ENCODE results near the gene PIP5K1A.

PIP5K1A gene

DNA sequence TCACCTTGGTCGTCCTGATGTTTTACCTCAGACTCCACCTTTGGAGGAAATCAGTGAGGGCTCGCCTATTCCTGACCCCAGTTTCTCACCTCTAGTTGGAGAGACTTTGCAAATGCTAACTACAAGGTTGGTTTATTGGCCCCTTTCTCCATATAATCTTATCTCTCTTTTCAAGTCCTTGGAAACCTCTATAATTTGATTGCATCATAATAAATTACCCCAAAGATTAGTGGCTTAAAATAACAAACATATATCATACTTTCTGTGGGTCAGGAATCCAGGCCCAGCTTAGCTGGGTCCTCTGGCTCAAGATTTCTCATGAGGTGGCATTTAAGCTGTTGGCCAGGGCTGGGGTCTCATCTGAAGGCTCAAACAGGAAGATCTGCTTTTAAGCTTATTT, 44.1 kb downstream of the PIP5K1A start:
- TF ChIP-seq, protein P1, sequence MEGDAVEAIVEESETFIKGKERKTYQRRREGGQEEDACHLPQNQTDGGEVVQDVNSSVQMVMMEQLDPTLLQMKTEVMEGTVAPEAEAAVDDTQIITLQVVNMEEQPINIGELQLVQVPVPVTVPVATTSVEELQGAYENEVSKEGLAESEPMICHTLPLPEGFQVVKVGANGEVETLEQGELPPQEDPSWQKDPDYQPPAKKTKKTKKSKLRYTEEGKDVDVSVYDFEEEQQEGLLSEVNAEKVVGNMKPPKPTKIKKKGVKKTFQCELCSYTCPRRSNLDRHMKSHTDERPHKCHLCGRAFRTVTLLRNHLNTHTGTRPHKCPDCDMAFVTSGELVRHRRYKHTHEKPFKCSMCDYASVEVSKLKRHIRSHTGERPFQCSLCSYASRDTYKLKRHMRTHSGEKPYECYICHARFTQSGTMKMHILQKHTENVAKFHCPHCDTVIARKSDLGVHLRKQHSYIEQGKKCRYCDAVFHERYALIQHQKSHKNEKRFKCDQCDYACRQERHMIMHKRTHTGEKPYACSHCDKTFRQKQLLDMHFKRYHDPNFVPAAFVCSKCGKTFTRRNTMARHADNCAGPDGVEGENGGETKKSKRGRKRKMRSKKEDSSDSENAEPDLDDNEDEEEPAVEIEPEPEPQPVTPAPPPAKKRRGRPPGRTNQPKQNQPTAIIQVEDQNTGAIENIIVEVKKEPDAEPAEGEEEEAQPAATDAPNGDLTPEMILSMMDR (IDR thresholded peaks at IDR 0.05): no peak
- peaks cover 5% of the 10 kb centered on the region for H3K27me3 Mint-ChIP-seq (ENCODE audit: low read depth, poor library complexity)
- peak overlapping the region; percentile 86 for H3K27ac Mint-ChIP-seq
- no peaks in the 10 kb centered on the region for H3K4me1 Mint-ChIP-seq
- H3K36me3 Mint-ChIP-seq (ENCODE audit: low read depth): peaks cover 81% of the 10 kb centered on the region
- no peak for DNase-seq
- no peaks in the 10 kb centered on the region for H3K9me3 Mint-ChIP-seq
- no peak overlapping the region for H3K4me3 Mint-ChIP-seq

DNA sequence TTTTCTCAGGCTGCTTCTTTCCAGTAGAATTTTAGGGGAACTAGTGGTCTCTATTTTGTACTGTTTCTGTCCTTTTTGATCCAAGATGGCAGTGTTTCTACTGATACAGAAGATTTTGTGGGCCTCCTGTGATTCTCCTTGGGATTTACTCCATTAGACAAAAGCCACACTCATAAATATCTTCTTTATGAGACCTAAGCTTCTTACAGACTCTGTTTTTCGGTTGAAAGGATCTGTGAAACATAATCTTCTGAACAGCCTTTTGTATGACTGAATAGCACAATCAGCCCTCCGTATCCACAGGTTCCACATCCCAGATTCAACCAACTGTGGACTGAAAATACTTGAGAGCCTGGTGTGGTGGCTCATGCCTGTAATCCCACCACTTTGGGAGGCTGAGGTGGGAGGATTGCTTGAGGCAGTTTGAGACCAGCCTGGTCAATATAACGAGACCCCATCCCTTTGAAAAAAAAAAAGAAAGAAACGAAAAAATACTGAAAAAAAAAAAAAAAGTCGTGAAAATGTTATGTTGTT, 45.4 kb downstream of the PIP5K1A start:
- TF ChIP-seq, protein P1 (IDR thresholded peaks at IDR 0.05): no peak
- Mint-ChIP-seq H3K4me3 (no peak overlapping the region), H3K27ac (no peak overlapping the region), H3K9me3 (no peaks in the 10 kb centered on the region), H3K4me1 (no peaks in the 10 kb centered on the region), H3K27me3 (ENCODE audit: low read depth, poor library complexity) (peaks cover 5% of the 10 kb centered on the region), H3K36me3 (ENCODE audit: low read depth) (peaks cover 81% of the 10 kb centered on the region)
- no peak for DNase-seq

DNA sequence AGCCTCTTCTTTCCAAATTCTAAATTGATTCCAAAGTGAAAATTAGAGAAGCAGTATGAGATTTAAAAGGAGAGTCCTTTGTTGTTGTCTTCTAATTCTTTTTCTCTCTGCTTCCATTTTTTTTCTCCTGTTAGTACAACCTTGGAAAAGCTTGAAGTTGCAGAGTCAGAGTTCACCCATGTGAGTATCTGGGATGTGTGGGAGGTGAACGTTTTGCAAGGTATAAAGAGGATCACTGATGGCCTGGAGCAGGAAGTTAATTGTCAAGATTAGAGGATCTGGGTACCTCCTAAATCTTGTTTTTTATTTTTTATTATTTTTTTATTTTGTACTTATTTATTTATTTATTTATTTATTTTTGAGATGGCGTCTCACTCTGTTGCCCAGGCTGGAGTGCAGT, 48.4 kb downstream of the PIP5K1A start:
- peaks cover 84% of the 10 kb centered on the region for H3K36me3 Mint-ChIP-seq (ENCODE audit: low read depth)

DNA sequence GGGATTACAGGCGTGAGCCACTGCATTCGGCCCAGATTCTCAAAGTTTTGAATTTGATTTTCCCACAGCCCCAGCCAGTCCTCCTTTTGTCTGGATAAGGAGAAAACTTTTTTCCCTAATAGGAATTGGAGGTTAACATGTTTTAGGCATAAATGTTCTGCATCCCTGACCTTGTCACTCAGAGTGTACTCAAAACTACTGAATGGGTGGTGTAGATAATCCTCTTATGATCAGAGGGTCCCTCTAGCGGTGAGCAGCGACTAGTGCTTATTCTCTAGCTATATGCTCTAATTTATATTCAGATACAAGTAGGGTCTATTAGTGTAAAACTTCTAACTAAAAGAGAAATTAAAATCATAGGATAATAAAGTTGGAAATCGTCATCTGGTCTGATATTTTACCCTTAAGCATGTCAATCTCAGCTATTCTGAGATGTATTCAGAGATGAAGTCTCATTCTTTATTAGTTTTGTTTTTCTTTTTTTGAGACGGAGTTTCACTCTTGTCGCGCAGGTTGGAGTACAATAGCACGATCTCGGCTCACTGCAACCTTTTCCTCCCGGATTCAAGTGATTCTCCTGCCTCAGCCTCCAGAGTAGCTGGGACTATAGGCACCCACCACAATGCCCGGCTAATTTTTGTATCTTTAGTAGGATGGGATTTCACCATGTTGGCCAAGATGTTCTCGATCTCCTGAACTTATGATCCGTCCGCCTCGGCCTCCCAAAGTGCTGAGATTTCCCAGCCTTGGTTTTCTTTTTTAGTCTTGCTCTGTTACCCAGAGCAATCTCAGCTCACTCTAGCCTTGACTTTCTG, 53.5 kb downstream of the PIP5K1A start:
- Mint-ChIP-seq H3K27ac (peak overlapping the region; percentile 11), H3K4me3 (no peak overlapping the region)
- DNase-seq: peak; percentile 47

More for the DNA sequence above, 48.4 kb downstream of the PIP5K1A start:
- peak overlapping the region; percentile 15 for H3K27ac Mint-ChIP-seq
- no peaks in the 10 kb centered on the region for H3K27me3 Mint-ChIP-seq (ENCODE audit: low read depth, poor library complexity)
- DNase-seq: no peak
- no peaks in the 10 kb centered on the region for H3K9me3 Mint-ChIP-seq
- no peak overlapping the region for H3K4me3 Mint-ChIP-seq
- no peaks in the 10 kb centered on the region for H3K4me1 Mint-ChIP-seq
- TF ChIP-seq, protein P1 (IDR thresholded peaks at IDR 0.05): no peak

DNA sequence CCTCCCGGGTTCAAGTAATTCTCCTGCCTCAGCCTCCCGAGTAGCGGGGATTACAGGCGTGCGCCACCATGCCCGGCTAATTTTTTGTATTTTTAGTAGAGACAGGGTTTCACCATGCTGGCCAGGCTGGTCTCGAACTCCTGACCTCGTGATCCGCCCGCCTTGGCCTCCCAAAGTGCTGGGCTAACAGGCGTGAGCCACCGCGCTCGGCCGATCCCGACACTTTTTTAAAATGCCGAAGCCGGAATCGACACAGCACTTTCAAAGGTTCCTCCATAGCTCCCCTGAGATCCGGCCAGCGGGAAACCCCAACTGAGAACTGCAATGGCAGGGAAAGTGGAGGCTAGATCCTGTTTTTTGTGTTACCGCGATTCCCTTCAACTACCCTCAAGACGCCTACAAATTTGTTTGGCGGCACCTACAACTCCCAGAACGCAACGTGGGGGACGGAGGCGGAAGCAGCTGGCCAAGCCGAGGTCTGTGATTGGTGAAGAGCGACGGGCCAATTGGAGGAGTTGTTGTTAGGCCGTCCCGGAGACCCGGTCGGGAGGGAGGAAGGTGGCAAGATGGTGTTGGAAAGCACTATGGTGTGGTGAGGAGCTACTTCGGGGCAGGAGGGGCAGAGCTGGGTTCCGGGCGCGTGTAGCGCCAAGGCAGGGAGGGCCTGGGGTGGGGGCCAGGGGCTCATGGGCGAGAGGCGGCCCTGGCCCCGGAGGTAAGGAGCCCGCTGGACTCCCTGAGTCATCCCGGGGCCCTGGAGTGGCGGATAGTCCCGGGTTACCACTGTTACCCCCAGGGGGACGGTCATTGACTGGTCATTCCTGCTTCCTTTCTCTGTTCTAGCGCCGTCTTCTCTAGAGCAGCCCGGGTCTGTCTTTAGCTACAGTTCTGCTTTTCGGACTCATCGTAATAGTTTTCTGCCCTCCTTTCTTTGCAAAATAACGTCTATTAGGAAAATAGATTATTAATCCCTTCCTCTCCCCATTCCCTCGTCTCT, 56.2 kb downstream of the PIP5K1A start, which contains the start of gene PSMD4:
TSS of gene PSMD4 (plus strand) at position 518 of the 997 bp plus-strand sequence. CDS start at position 567, 49 bp downstream.
- Mint-ChIP-seq H3K4me1 (peaks cover 17% of the 10 kb centered on the region), H3K36me3 (ENCODE audit: low read depth) (peaks cover 23% of the 10 kb centered on the region), H3K27ac (peak within 1 kb of the TSS; percentile 98), H3K27me3 (ENCODE audit: low read depth, poor library complexity) (peaks cover 3% of the 10 kb centered on the region), H3K4me3 (peak within 1 kb of the TSS; percentile 90), H3K9me3 (peaks cover 4% of the 10 kb centered on the region)
- TF ChIP-seq, protein P1 (IDR thresholded peaks at IDR 0.05): no peak
- peak; percentile 82 for DNase-seq

More for the DNA sequence above, 53.5 kb downstream of the PIP5K1A start:
- Mint-ChIP-seq H3K9me3 (peaks cover 4% of the 10 kb centered on the region), H3K36me3 (ENCODE audit: low read depth) (peaks cover 42% of the 10 kb centered on the region), H3K4me1 (peaks cover 12% of the 10 kb centered on the region), H3K27me3 (ENCODE audit: low read depth, poor library complexity) (peaks cover 3% of the 10 kb centered on the region)
- TF ChIP-seq, protein P1 (IDR thresholded peaks at IDR 0.05): peak; percentile 88

Measured in nephron progenitor cell (in vitro differentiated cells).